GM23248 (cell line): Measurements from ENCODE around the gene SP110. TPM values are rescaled to one million over a fixed set of nuclear protein-coding genes. Genes with fewer than 3 reads are reported as not detected.

Experiments used
- DNase-seq: peaks from one replicate; pipeline ENCODE4 v3.0.0-alpha.2; 2015
- H2AFZ ChIP-seq: fragments of 200-600 bp; sonication (generic); 2 replicates; pipeline ENCODE4 v1.6.1; 2016; ENCODE audit warnings: antibody characterized with exemption
- H3F3A ChIP-seq: fragments of 200-600 bp; sonication (generic); 2 replicates; pipeline ENCODE4 v1.6.1; 2016; ENCODE audit warnings: mild to moderate bottlenecking, antibody characterized with exemption, mixed run types; ENCODE audit not compliant: insufficient read depth
- H3K27ac ChIP-seq: fragments of 200-600 bp; sonication (generic); 2 replicates; pipeline ENCODE4 v1.5.1; 2016; ENCODE audit warnings: mild to moderate bottlenecking
- H3K27me3 ChIP-seq: fragments of 200-600 bp; sonication (generic); replicated peaks from 2 replicates; pipeline ENCODE4 v1.6.1; 2016; ENCODE audit warnings: mild to moderate bottlenecking; ENCODE audit not compliant: insufficient read depth
- H3K36me3 ChIP-seq: fragments of 200-600 bp; sonication (generic); 2 replicates; pipeline ENCODE4 v1.6.1; 2016; ENCODE audit warnings: low read depth, mild to moderate bottlenecking
- H3K4me1 ChIP-seq: fragments of 200-600 bp; sonication (generic); 2 replicates; pipeline ENCODE4 v1.6.1; 2016; ENCODE audit warnings: mild to moderate bottlenecking; ENCODE audit not compliant: insufficient read depth
- H3K4me2 ChIP-seq: fragments of 200-600 bp; sonication (generic); one replicate; pipeline ENCODE4 v1.6.1; 2016; ENCODE audit warnings: mild to moderate bottlenecking; ENCODE audit not compliant: unreplicated experiment
- H3K4me3 ChIP-seq: fragments of 200-600 bp; sonication (generic); 2 replicates; pipeline ENCODE4 v1.5.1; 2016; ENCODE audit warnings: mild to moderate bottlenecking
- H3K79me2 ChIP-seq: fragments of 200-600 bp; sonication (generic); 2 replicates; pipeline ENCODE4 v1.6.1; 2016; ENCODE audit warnings: mild to moderate bottlenecking; ENCODE audit not compliant: insufficient read depth
- H3K9ac ChIP-seq: fragments of 200-600 bp; sonication (generic); 2 replicates; pipeline ENCODE4 v1.6.1; 2016; ENCODE audit warnings: mild to moderate bottlenecking
- H3K9me2 ChIP-seq: fragments of 200-600 bp; sonication (generic); 2 replicates; pipeline ENCODE4 v1.6.1; 2016; ENCODE audit warnings: mixed run types, mild to moderate bottlenecking, moderate library complexity; ENCODE audit not compliant: insufficient read depth
- H3K9me3 ChIP-seq: fragments of 200-600 bp; sonication (generic); one replicate; pipeline ENCODE4 v1.6.1; 2017; ENCODE audit warnings: low read depth
- H4K20me1 ChIP-seq: fragments of 200-600 bp; sonication (generic); 2 replicates; pipeline ENCODE4 v1.6.0; 2016; ENCODE audit not compliant: insufficient read depth
- EZH2 ChIP-seq: fragments of 200-600 bp; sonication (generic); IDR thresholded peaks from 2 replicates; pipeline ENCODE4 v1.6.1; 2018; ENCODE audit warnings: antibody characterized with exemption, mild to moderate bottlenecking; ENCODE audit not compliant: insufficient read depth, poor library complexity, severe bottlenecking
- EZH2phosphoT487 ChIP-seq: fragments of 200-600 bp; sonication (generic); IDR thresholded peaks from 2 replicates; pipeline ENCODE4 v1.6.1; 2018; ENCODE audit warnings: antibody characterized with exemption, moderate library complexity, mild to moderate bottlenecking, low read depth; ENCODE audit not compliant: insufficient read depth
- WGBS, 2 experiments: methylation state at CpG; one replicate each; pipeline ENCODE4 v1.1.6; 2015 to 2017; ENCODE audit warnings: low lambda C conversion rate in 2 of 2, low coverage in 1 of 2; ENCODE audit errors: missing lambda C conversion rate in 2 of 2; 5-methylcytosine and 5-hydroxymethylcytosine counted together
- in situ Hi-C: fragments of 300-500 bp; cut with MboI; formaldehyde crosslinking; loops from 2 replicates; pipeline ENCODE4 v1.15.0; 2020
- polyA plus RNA-seq: library from polyadenylated mRNA; unstranded; fragments of >200 nt; fragmentation: Nextera tagmentation; extraction: Ambion mirVana; gene quantifications from 2 replicates; pipeline ENCODE4 v1.2.1, GENCODE V29; 2016
- total RNA-seq: library from RNA; depleted of rRNA; stranded (reverse); fragments of >200 nt; shearing (Covaris generic); gene quantifications from 2 replicates; pipeline ENCODE4 v1.2.3, GENCODE V29; 2014

The SP110 gene
- total and polyA plus RNA-seq, 2 experiments from 2014 or later: 13.4 to 24.3 TPM

DNA sequence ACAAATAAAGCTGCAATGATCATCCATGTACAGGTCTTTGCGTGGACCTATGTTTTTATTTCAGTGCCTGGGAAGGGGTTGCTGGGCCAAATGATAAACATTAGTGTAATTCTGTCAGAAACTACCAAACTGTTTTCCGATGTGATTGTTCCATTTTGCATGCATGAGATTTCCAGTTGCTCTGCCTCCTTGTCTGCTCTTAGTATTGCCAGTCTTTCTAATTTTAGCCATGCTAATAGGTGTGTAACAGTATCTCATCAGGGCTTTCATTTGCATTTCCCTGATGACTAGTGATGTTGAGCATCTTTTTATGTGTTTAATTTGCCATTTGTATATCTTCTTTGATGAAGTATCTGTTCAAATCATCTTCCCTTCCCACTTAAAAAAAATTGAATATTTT, 67.5 kb downstream of the SP110 start:
- Histone ChIP-seq H3K4me2 (no peak overlapping the region), H3K4me1 (no peaks in the 10 kb centered on the region), H4K20me1 (no peaks in the 10 kb centered on the region), H2AFZ (no peak overlapping the region), H3K27me3 (no peaks in the 10 kb centered on the region), H3K9me2 (no peaks in the 10 kb centered on the region), H3K9ac (no peak overlapping the region), H3K79me2 (no peaks in the 10 kb centered on the region), H3K9me3 (no peaks in the 10 kb centered on the region), H3K4me3 (no peak overlapping the region), H3K27ac (no peak overlapping the region), H3F3A (no peaks in the 10 kb centered on the region), H3K36me3 (no peaks in the 10 kb centered on the region)
- no peak for DNase-seq
- in situ Hi-C loops: no loop called here
- 90% methylated on average over 2 of the region's 2 CpGs for WGBS, 2 experiments
- TF ChIP-seq EZH2phosphoT487 (no peak), EZH2 (no peak)

DNA sequence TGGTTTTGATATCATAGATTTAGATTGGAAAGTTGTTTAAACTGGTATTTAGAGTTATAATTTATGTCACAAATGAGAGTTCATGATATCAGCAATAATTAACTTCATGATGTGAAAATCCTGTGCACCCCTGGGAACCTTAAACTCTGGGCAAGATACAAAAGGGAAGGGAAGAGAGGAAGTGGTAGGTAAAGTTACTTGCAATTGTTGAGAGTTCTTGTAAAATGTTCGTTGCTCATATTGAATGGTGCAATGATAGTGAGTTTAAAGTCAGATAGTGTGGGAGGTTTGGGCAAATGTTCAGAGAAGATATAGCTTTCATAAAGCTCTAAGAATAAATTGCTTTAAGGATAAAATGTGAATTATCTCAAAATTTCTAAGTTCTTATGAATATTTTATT, 75.4 kb downstream of the SP110 start:
- 83 to 87% methylated on average over 1 of the region's 1 CpG for WGBS, 2 experiments
- H3K79me2 ChIP-seq: no peaks in the 10 kb centered on the region
- no peak overlapping the region for H2AFZ ChIP-seq
- H3K36me3 ChIP-seq: no peaks in the 10 kb centered on the region
- H3K9me3 ChIP-seq: no peaks in the 10 kb centered on the region
- H3K4me2 ChIP-seq: no peak overlapping the region
- H3K27me3 ChIP-seq: no peaks in the 10 kb centered on the region
- DNase-seq: no peak
- H3K4me1 ChIP-seq: no peaks in the 10 kb centered on the region
- H3K27ac ChIP-seq: no peak overlapping the region
- H3K9me2 ChIP-seq: no peaks in the 10 kb centered on the region
- TF ChIP-seq EZH2phosphoT487 (no peak), EZH2 (no peak)
- no peaks in the 10 kb centered on the region for H3F3A ChIP-seq
- H3K4me3 ChIP-seq: no peak overlapping the region
- H3K9ac ChIP-seq: no peak overlapping the region
- in situ Hi-C loops: no loop called here
- H4K20me1 ChIP-seq: no peaks in the 10 kb centered on the region

DNA sequence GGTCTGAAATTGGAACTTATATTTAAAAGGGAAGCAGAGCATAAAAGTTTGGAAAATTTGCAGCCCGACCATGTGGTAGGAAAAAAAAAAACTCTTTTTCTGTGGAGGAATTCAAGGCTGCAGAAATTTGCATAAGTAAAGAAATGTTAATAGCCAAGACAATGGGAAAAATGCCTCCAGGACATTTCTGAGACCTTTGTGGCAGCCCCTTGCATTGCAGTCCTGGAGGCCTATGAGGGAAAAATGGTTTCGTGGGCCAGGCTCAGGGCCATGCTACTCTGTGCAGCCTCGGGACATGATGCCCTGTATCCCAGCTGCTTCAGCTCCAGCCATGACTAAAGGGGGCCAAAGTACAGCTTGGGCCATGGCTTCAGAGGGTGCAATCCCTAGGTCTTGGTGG, 79.1 kb downstream of the SP110 start:
- Histone ChIP-seq H2AFZ (no peak overlapping the region), H3K9me3 (no peaks in the 10 kb centered on the region), H3K36me3 (no peaks in the 10 kb centered on the region), H3K79me2 (no peaks in the 10 kb centered on the region), H3K4me1 (no peaks in the 10 kb centered on the region), H3K27ac (no peak overlapping the region), H3K9ac (no peak overlapping the region), H3K4me3 (no peak overlapping the region), H3K9me2 (no peaks in the 10 kb centered on the region), H3K4me2 (no peak overlapping the region), H3K27me3 (no peaks in the 10 kb centered on the region), H3F3A (no peaks in the 10 kb centered on the region), H4K20me1 (no peaks in the 10 kb centered on the region)
- DNase-seq: no peak
- in situ Hi-C loops: no loop called here
- 76 to 83% methylated on average over 3 of the region's 3 CpGs for WGBS, 2 experiments
- TF ChIP-seq EZH2 (no peak), EZH2phosphoT487 (no peak)

DNA sequence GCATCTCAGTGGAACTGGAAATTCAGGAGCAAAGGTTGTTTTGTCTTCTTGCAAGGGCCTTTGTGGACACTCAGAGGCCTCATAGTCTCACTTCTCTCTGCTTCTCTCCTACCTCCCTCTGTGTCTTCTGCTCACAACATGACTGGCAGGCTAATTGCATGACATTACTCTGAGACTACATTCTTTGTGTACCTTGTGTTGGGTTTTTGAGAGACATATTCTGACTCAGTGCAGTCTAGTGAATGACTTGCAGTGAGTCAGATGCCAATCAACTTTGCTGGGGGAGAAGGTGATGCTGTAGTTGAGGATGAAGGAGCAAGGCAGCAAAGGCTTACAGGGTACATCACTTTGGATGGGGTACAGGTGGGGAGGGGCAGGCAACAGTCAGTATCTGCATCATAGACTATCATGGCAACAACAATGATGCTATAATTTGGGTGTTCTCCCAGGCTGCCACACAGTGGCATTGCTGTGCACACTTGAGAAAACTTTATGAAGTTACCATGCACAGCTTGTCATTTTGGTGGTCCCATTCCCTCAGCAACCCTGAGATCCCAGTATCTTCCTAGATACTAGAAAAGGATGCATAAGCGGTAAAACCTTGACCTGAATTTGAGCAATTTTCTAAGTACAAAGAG, 81.8 kb downstream of the SP110 start:
- H3K4me2 ChIP-seq: no peak overlapping the region
- no peaks in the 10 kb centered on the region for H3K9me2 ChIP-seq
- in situ Hi-C loops: no loop called here
- 0 out of 2 replicates have a peak, but pooled peaks cover 12% of the 10 kb centered on the region for H3F3A ChIP-seq
- no peak for DNase-seq
- no peaks in the 10 kb centered on the region for H3K4me1 ChIP-seq
- H4K20me1 ChIP-seq: no peaks in the 10 kb centered on the region
- no peak for TF ChIP-seq EZH2
- no peak for TF ChIP-seq EZH2phosphoT487
- no peak overlapping the region for H2AFZ ChIP-seq
- no peak overlapping the region for H3K9ac ChIP-seq
- no peaks in the 10 kb centered on the region for H3K27me3 ChIP-seq
- H3K4me3 ChIP-seq: no peak overlapping the region
- 97 to 100% methylated on average over 1 of the region's 1 CpG for WGBS, 2 experiments
- H3K36me3 ChIP-seq: no peaks in the 10 kb centered on the region
- no peak overlapping the region for H3K27ac ChIP-seq
- no peaks in the 10 kb centered on the region for H3K9me3 ChIP-seq
- H3K79me2 ChIP-seq: no peaks in the 10 kb centered on the region
